SH-SY5Y (cell line): ENCODE measurements around the gene NPAS2.
A peak's percentile ranks its signal among the peaks of the same experiment; 100 is the strongest.

Experiments used
- GATA2 ChIP-seq: IDR thresholded peaks from 2 replicates; pipeline ENCODE4 v1.6.1; 2011; ENCODE audit warnings: mild to moderate bottlenecking, low read depth, low read length
- GATA3 ChIP-seq: IDR thresholded peaks from 2 replicates; pipeline ENCODE4 v1.6.1; 2011; ENCODE audit warnings: low read depth, mild to moderate bottlenecking, low read length, moderate library complexity

NPAS2 gene

DNA sequence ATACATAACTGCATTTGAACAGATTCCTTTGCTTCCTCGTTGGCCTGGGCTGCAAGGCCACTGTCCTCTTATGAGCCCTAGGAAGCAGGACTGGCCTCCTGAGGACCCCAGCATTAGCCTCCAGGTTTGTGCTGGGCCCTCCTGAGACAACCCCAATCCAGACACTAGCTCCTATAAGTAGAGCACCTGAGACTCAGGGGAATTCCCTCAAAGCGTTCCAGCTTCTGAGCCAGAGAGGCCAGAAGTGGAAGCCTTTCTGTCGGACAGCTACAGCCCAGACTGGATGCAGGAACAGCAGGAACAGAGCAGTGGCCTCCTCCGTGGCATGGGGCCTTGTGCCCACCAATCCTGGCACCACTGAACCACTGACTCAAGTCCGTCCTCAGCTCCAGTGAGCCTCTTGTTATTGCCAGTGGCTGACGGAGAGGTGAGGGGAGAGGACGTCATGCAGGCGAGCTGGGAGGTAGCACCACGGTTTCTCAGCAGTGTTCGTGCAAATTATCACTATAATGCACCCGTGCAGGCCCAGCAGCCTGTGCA lies 67.2 kb downstream of the NPAS2 start:
- TF ChIP-seq GATA3 = no peak
- no peak for TF ChIP-seq GATA2

DNA sequence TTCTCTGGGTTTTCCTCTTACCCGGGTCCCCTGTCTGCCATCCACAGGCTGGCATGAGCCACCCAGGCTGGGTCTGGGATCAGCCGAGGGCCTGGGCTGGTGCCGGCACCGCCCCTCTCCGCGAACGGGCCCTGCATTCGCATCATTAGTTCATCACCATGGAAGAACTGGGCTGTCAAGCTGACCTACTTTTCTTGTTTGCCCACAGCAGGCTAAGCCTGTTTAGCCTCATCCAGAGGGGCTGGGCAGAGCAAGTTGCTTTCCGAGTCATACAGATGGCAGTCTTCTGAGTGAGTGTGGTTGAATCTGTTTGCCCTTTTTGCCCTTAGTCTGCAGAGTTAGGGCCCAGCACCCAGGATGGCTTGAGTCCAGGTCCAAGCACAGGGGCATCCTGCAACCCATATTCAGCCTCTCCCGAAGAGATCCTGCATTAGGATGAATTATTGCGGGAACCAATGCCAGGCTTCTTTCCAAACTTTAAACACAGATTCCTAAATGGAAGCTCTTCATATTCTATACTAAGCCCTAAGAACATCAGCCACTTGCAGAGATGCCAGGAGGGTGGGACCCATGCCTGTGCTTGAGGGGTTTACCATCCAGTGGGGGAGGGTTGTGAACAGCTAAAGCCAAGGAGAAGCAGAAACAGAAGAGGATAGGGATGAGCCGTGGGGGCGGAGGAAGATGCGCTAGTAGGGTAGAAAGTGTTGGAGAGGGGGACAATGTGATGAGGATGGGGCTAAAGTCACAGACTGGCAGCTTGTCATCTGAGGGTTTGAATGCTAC lies 68.0 kb downstream of the NPAS2 start:
- TF ChIP-seq GATA2 (no peak), GATA3 (no peak)

- TF ChIP-seq GATA2 (no peak), GATA3 (no peak)
Observed at GRCh38 chr2:100888601-100889000, 68.7 kb downstream of the NPAS2 start.

- TF ChIP-seq GATA3 (no peak), GATA2 (no peak)
Observed at GRCh38 chr2:100889286-100889685, 69.3 kb downstream of the NPAS2 start.

GRCh38 chr2:100891906-100892642 lies 72.1 kb downstream of the NPAS2 start:
- TF ChIP-seq GATA3 = no peak
- no peak for TF ChIP-seq GATA2

- TF ChIP-seq GATA3 (no peak), GATA2 (no peak)
Observed at GRCh38 chr2:100893392-100894104, 73.6 kb downstream of the NPAS2 start.

DNA sequence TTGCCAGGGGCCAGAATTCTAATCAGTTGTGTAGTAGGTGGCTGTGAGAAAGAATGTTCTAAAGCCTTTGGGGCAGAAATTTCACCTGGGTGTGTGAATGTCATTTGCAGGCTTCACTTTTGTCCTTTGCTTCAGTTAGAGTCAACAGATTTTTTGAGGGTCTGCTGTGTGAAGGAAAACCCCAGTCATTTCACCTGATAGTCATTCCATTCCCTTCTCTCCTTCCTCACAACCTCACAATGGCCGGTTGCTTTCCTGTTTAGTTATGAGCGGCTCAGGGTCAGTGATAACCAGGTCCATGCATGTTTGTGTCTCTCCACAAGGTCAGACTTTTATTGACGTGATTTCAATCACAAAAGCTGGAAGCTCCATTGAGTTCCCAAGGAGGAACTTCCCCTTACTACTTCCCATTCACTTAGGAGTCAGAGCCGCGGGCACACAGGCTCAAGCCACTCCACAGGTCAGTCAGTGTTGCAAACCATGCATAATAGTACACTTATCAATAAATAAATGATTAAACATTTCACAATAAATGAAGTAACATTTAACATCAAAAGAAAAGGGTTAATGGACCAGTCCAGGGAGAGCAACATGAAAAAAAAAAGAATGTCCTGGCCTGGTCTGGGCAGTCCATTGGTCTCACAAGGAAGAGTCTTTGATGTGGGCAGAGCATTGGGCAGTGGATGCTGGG lies 74.3 kb downstream of the NPAS2 start:
- no peak for TF ChIP-seq GATA2

GRCh38 chr2:100894796-100895156 lies 74.8 kb downstream of the NPAS2 start:
- TF ChIP-seq GATA2 (no peak), GATA3 (no peak)

DNA sequence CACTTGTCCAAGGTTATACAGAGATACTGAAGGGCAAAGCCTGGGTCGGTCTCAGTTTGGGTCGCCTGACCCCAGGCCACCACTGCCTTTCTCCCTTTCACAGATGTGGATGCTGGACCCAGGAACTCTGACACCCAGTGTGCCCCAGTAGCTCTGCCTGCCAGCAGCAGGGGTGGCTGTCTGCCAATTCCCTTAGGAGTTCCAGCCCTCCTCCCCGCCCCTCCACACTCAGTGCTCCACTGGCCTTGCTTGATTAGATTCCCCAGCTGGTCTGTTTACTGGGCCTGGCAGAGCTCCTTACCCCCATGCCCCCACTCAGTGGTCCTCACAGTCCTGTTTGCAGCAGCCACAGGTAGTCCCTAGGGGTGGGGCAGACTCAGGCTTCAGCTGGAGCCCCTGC lies 75.5 kb downstream of the NPAS2 start:
- TF ChIP-seq GATA2 (no peak), GATA3 (no peak)

- TF ChIP-seq GATA2 (no peak), GATA3 (no peak)
Observed at GRCh38 chr2:100895934-100896685, 76.2 kb downstream of the NPAS2 start.

- TF ChIP-seq GATA2 (no peak), GATA3 (no peak)
Observed at GRCh38 chr2:100898035-100898665, 78.2 kb downstream of the NPAS2 start.

- TF ChIP-seq GATA3 (no peak), GATA2 (no peak)
Observed at GRCh38 chr2:100900156-100900795, 80.3 kb downstream of the NPAS2 start.

GRCh38 chr2:100902817-100903405 lies 83.0 kb downstream of the NPAS2 start:
- TF ChIP-seq GATA2 (peak; percentile 63), GATA3 (peak; percentile 48; the same call in 1 of the 2 replicates)
